Measurements from ENCODE around the gene POU2F3. TPM values are rescaled to one million over a fixed set of nuclear protein-coding genes. Genes with fewer than 3 reads are reported as not detected.

The POU2F3 gene
- total RNA-seq (1 to 10 TPM in 2 of 5 donors, under 1 TPM in 1, not detected in 2; 0.18 to 1.9 (median 1.3) TPM), polyA plus RNA-seq (1 to 10 TPM in 2 of 3 donors, under 1 TPM in 1; 0.75 to 1.5 (median 1.3) TPM)
- long read RNA-seq, donor 1 = 0 reads
- long read RNA-seq, donor 2 = 0 reads
- long read RNA-seq, donor 3 = 0 reads
- long read RNA-seq, donor 4 = 0 reads
- long read RNA-seq, donor 5, partial matches to known transcripts = 0 of 3 reads
- long read RNA-seq, donor 5, other reads (novel, unspliced or antisense) = 0 of 3 reads
- long read RNA-seq, donor 6 = 0 reads
- long read RNA-seq, donor 7 = 0 reads
- long read RNA-seq, donor 8 = 0 reads
- long read RNA-seq, donor 9 = 0 reads
- long read RNA-seq, donor 10 = 0 reads

DNA sequence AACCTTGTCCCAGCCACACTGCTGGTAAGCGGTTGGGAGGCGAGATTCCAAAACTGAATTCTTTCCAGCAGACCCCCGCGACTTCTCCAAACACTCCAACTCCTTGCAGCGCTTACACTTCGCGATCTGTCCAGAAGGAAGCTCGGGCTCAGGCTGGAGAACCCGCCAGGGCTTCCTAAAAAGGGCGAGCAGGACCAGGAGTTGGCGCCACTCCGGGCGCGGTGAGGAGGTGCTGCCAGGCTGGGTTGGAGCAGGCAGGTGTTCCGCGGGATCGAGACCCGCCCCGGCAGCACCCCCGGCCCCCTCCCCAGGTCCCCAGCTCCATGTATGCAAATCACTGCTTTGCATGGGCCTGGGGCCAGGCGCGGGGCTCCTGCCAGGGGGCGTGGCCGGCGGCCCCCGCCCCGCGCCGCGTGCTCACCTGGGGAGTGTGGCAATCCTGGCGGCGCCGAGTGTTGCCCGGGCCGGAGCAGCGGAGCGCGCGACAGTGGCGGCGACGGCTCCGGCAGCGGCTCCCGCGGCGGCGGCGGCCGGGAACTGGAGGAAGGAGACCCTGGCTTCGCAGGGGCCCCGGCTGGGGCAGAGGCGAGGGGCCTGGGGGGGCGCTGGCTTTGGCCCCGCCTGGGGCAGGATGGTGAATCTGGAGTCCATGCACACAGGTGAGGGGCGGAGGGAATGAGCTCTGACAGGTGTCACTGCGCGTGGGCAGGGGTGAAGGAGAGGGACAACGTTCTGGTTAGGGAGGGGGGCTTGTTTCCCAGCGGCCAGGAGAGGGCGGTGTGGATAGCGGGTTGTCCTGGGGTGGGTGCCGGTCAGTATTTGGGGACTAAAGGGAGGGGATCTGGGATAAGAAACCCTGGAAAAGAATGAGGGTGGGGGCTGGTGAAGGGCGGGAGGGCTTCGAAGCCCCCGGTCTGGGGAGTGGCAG, at the start of gene POU2F3:
Gene POU2F3, plus strand, starts transcription at position 428 of the 928 bp plus-strand sequence. Its CDS starts 204 bp downstream, at position 632.
- Histone ChIP-seq H3K9me3 (no peaks in the 10 kb centered on the region), H3K36me3 (no peaks in the 10 kb centered on the region), H3K27me3 (peaks cover 0 to 64% (median 27%) of the 10 kb centered on the region in 3 donors), H3K4me1 (peaks cover 9 to 15% (median 12%) of the 10 kb centered on the region in 4 donors), H3K27ac (no peak within 1 kb of the TSS), H3K4me3 (peak within 1 kb of the TSS; percentile 16 to 42 (median 20))
- WGBS, 5 donors = 5 to 11% (median 7%) methylated on average over 18 to 66 of the region's 66 CpGs
- peak; percentile 52 to 67 for DNase-seq
- TF ChIP-seq POLR2A (IDR thresholded peaks at IDR 0.05) (no peak), POLR2AphosphoS5 (IDR thresholded peaks at IDR 0.05) (no peak)
- intact Hi-C loops (cut with DNase I; ENCODE audit: low total_unique reads) = loop anchor here (5.0 kb wide), 1 partner anchor 52 kb away; no protein-coding TSS in a partner anchor

DNA sequence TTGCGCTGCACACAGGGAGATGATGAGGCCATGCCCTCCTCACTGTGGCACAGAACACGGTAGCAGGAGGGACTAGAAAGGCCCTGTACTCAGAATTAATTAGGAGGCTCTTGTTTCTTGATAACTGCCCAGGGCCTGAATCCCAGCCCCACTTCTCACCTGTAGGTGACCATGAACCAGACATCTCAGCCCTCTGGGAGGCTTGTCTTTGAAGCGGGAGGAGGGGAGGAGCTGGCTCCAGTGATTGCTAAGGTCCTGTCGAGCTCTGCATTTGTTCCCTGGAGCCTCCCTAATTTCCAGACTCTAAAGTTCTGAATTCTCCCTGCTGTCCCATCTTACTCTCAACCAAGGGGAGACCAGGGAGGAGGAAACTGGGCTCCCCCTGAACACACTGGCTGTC, 48.9 kb upstream of the POU2F3 start:
- peaks cover 18 to 32% (median 25%) of the 10 kb centered on the region in 4 donors for H3K4me1 ChIP-seq
- no peak for DNase-seq
- TF ChIP-seq POLR2AphosphoS5 (IDR thresholded peaks at IDR 0.05) = no peak
- TF ChIP-seq, protein P1, sequence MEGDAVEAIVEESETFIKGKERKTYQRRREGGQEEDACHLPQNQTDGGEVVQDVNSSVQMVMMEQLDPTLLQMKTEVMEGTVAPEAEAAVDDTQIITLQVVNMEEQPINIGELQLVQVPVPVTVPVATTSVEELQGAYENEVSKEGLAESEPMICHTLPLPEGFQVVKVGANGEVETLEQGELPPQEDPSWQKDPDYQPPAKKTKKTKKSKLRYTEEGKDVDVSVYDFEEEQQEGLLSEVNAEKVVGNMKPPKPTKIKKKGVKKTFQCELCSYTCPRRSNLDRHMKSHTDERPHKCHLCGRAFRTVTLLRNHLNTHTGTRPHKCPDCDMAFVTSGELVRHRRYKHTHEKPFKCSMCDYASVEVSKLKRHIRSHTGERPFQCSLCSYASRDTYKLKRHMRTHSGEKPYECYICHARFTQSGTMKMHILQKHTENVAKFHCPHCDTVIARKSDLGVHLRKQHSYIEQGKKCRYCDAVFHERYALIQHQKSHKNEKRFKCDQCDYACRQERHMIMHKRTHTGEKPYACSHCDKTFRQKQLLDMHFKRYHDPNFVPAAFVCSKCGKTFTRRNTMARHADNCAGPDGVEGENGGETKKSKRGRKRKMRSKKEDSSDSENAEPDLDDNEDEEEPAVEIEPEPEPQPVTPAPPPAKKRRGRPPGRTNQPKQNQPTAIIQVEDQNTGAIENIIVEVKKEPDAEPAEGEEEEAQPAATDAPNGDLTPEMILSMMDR (IDR thresholded peaks at IDR 0.05) = no peak
- TF ChIP-seq POLR2A (IDR thresholded peaks at IDR 0.05) = no peak
- no peak for TF ChIP-seq EP300 (IDR thresholded peaks at IDR 0.05)
- H3K27me3 ChIP-seq = no peaks in the 10 kb centered on the region
- intact Hi-C loops (cut with DNase I; ENCODE audit: low total_unique reads) = no loop called here
- H3K4me3 ChIP-seq = no peak overlapping the region
- no peaks in the 10 kb centered on the region for H3K9me3 ChIP-seq
- 84 to 90% (median 90%) methylated on average over 4 of the region's 4 CpGs for WGBS, 5 donors
- H3K27ac ChIP-seq = no peak overlapping the region
- no peaks in the 10 kb centered on the region for H3K36me3 ChIP-seq

DNA sequence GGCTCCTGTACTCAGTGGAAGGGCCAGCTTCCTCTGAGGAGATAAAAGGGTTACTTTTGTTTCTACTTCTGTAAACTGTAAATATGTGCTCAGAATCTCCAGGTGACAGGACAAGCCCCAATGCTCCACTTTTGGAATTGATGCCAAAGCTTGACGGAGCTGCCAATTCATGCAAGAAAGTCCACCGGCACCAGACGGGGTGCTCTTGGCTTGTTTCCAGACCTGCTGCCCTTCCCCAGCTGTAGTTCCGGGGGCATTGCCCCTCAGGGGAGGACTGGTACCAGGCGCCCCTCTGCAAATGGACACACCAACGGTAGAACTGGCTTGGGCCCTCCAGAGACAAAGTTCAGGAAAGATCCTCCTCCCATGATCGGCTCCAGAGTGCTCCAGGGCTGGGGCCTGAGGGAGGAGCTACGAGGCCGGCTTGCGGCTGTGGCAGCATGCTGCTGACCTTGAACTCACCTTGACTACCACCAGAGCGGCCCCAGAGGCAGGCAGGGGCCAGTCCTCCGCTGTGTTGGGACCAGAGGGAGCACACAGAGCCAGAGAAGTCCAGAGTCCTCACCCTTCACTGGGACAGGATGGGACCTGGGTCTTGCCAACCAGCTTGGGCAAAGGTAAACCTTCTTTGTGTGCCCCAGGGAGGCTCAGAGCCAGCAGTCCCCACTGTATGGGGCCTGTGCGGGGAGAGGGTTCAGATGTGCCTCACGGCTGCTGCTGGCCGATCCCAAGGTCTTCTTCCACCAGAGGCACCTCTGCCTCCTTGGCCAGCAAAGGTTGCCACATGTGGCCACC, 46.9 kb upstream of the POU2F3 start:
- Histone ChIP-seq H3K36me3 (no peaks in the 10 kb centered on the region), H3K4me1 (peaks cover 0 to 12% (median 8%) of the 10 kb centered on the region in 4 donors), H3K4me3 (no peak overlapping the region), H3K27me3 (peaks cover 0 to 5% (median 0%) of the 10 kb centered on the region in 3 donors), H3K27ac (no peak overlapping the region), H3K9me3 (no peaks in the 10 kb centered on the region)
- TF ChIP-seq POLR2A (IDR thresholded peaks at IDR 0.05) (no peak), POLR2AphosphoS5 (IDR thresholded peaks at IDR 0.05) (no peak)
- WGBS, 5 donors = 38 to 69% (median 55%) methylated on average over 7 to 15 of the region's 15 CpGs
- peak in 1 of 2 donors; percentile 55 for DNase-seq
- intact Hi-C loops (cut with DNase I; ENCODE audit: low total_unique reads) = no loop called here

DNA sequence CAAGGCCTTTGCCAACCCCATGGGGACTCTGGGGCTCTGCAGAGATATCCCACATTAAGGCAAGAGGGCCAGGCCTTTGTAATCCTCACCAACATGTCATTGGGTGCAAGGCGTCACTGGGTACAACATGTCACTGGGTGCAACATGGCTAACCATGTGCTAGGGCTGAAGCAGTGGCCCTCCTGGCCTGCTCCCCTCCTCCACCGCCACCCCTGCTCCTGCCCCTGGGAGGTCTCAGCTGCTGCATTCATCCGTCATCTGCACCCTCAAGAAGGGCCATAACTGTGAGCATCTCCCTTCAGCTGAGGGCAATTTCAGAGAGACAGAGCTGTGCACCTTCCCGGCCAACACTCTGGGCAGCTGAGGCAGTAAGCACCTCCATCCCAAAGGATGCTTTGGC, 45.8 kb upstream of the POU2F3 start:
- no peak for DNase-seq
- Histone ChIP-seq H3K27ac (no peak overlapping the region), H3K4me3 (no peak overlapping the region), H3K27me3 (peaks cover 0 to 5% (median 0%) of the 10 kb centered on the region in 3 donors), H3K9me3 (no peaks in the 10 kb centered on the region), H3K4me1 (peaks cover 0 to 6% (median 3%) of the 10 kb centered on the region in 4 donors), H3K36me3 (no peaks in the 10 kb centered on the region)
- intact Hi-C loops (cut with DNase I; ENCODE audit: low total_unique reads) = no loop called here
- TF ChIP-seq POLR2AphosphoS5 (IDR thresholded peaks at IDR 0.05) = no peak
- TF ChIP-seq, protein P1 (IDR thresholded peaks at IDR 0.05) = no peak
- no peak for TF ChIP-seq POLR2A (IDR thresholded peaks at IDR 0.05)
- no peak for TF ChIP-seq EP300 (IDR thresholded peaks at IDR 0.05)
- 91 to 100% (median 92%) methylated on average over 2 to 4 of the region's 4 CpGs for WGBS, 5 donors

Data from stomach (tissue), 19 donors.